ENCODE data around the gene PTH. TPM values are rescaled to one million over a fixed set of nuclear protein-coding genes. Genes with fewer than 3 reads are reported as not detected.

Gene PTH
- total RNA-seq, 3 donors from 2014 or later, result not detected

DNA sequence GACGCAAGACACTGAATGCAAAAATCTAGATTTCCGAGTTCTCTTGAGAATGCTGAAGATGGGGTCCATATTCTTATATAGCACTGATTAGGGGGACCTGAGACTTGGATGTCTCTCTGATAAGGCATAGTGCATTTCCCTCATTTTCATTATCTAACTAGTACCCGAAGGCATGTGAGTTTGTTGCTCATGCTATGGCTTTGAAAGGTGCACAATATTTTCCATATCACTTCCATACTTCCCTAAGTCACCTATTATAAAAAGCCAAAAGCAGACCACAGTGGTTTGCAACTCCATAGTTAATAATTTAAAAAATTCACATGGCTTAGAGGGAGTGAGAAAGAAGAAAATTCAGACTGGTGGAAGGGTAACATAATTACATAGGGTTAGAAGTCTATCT, 34.5 kb downstream of the PTH start:
- intact Hi-C loops (cut with DNase I; ENCODE audit: low total_unique reads), result loop anchor here (5.0 kb wide), 1 partner anchor 1164 kb away; no protein-coding TSS in a partner anchor
- no peak for DNase-seq (ENCODE audit: low spot score in 2 of 2)
- H3K27me3 ChIP-seq, result no peaks in the 10 kb centered on the region
- H3K27ac ChIP-seq, result no peak overlapping the region
- H3K36me3 ChIP-seq, result no peaks in the 10 kb centered on the region
- H3K9me3 ChIP-seq, result no peaks in the 10 kb centered on the region
- H3K4me3 ChIP-seq, result no peak overlapping the region
- TF ChIP-seq POLR2AphosphoS5 (IDR thresholded peaks at IDR 0.05), result no peak
- TF ChIP-seq POLR2A (IDR thresholded peaks at IDR 0.05), result no peak
- TF ChIP-seq, protein P1, sequence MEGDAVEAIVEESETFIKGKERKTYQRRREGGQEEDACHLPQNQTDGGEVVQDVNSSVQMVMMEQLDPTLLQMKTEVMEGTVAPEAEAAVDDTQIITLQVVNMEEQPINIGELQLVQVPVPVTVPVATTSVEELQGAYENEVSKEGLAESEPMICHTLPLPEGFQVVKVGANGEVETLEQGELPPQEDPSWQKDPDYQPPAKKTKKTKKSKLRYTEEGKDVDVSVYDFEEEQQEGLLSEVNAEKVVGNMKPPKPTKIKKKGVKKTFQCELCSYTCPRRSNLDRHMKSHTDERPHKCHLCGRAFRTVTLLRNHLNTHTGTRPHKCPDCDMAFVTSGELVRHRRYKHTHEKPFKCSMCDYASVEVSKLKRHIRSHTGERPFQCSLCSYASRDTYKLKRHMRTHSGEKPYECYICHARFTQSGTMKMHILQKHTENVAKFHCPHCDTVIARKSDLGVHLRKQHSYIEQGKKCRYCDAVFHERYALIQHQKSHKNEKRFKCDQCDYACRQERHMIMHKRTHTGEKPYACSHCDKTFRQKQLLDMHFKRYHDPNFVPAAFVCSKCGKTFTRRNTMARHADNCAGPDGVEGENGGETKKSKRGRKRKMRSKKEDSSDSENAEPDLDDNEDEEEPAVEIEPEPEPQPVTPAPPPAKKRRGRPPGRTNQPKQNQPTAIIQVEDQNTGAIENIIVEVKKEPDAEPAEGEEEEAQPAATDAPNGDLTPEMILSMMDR (IDR thresholded peaks at IDR 0.05), result no peak
- peaks cover 0 to 5% of the 10 kb centered on the region in 2 donors for H3K4me1 ChIP-seq

DNA sequence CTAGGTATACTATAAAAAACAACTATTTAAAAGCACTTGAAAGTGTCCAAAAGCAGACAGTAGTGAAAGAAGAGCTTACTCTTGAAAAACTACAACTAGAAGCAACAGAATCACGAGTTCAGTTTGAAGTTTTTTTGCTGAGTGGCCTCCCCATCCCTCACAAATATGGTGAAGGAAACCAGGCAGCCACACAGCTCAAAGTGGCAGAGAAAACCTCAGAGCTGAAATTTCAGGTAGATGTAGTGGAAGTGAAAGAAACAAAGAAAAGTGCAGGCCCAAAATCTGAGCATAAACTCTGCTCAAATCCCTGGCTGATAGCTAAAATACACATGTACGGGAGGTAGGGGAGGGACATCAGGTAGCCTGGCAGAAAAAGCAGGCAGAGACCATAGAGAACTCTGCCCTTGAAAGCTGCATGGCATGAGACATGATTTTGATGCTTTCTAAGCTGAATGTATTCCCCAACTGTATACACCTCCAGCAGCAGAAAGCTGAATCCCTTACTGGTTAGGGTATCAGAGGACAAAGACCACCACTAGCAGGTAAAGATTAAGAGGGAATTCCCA, 44.9 kb downstream of the PTH start:
- intact Hi-C loops (cut with DNase I; ENCODE audit: low total_unique reads), result no loop called here
- Histone ChIP-seq H3K4me3 (no peak overlapping the region), H3K27ac (no peak overlapping the region), H3K9me3 (no peaks in the 10 kb centered on the region), H3K36me3 (no peaks in the 10 kb centered on the region), H3K27me3 (no peaks in the 10 kb centered on the region), H3K4me1 (no peaks in the 10 kb centered on the region)
- no peak for DNase-seq (ENCODE audit: low spot score in 2 of 2)
- TF ChIP-seq POLR2AphosphoS5 (IDR thresholded peaks at IDR 0.05), result no peak
- TF ChIP-seq, protein P1 (IDR thresholded peaks at IDR 0.05), result no peak

DNA sequence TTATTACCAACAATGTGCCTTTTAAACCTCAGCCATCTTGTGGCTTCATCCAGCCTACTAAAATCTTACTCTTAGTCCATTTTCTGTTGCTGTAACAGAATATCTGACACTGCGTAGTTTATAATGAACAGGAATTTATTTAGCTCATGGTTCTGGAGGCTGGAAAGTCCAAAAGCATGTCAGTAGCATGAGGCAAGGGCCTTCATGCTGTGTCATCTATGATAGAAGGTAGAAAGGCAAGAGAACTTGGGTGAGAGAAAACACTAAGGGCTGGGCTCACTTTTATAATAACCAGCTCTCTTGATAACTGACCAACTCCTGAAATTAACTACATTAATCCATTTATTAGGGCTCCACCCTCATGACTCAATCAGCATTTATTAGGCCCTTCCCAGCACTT, 46.3 kb downstream of the PTH start:
- H3K4me1 ChIP-seq, result no peaks in the 10 kb centered on the region
- TF ChIP-seq, protein P1 (IDR thresholded peaks at IDR 0.05), result no peak
- TF ChIP-seq POLR2AphosphoS5 (IDR thresholded peaks at IDR 0.05) (no peak), POLR2A (IDR thresholded peaks at IDR 0.05) (no peak)
- no peak overlapping the region for H3K27ac ChIP-seq
- no peaks in the 10 kb centered on the region for H3K27me3 ChIP-seq
- intact Hi-C loops (cut with DNase I; ENCODE audit: low total_unique reads), result no loop called here
- no peaks in the 10 kb centered on the region for H3K36me3 ChIP-seq
- H3K9me3 ChIP-seq, result no peaks in the 10 kb centered on the region
- DNase-seq (ENCODE audit: low spot score in 2 of 2), result no peak
- no peak overlapping the region for H3K4me3 ChIP-seq

DNA sequence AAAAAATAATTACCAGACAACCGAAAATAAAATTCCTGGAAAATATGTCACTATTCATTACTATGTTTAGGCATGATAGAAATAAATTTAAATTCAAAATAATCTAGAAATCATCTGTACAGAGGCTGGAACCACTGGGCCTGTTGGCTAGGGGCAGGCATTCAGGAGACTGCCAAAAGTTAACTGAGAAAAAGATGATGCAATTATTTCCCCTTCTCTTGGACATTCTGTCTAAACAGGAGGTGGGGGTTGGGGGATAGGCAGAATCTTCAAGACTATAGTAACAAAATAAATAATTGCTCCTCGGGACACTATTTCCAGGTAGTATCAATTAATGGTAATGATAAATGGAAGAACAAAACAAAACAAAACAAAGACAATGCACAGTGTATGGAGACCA, 46.9 kb downstream of the PTH start:
- intact Hi-C loops (cut with DNase I; ENCODE audit: low total_unique reads), result no loop called here
- Histone ChIP-seq H3K4me3 (no peak overlapping the region), H3K36me3 (no peaks in the 10 kb centered on the region), H3K27me3 (no peaks in the 10 kb centered on the region), H3K27ac (no peak overlapping the region), H3K9me3 (no peaks in the 10 kb centered on the region), H3K4me1 (no peaks in the 10 kb centered on the region)
- DNase-seq (ENCODE audit: low spot score in 2 of 2), result no peak
- TF ChIP-seq POLR2A (IDR thresholded peaks at IDR 0.05), result no peak
- no peak for TF ChIP-seq POLR2AphosphoS5 (IDR thresholded peaks at IDR 0.05)
- TF ChIP-seq, protein P1 (IDR thresholded peaks at IDR 0.05), result no peak

DNA sequence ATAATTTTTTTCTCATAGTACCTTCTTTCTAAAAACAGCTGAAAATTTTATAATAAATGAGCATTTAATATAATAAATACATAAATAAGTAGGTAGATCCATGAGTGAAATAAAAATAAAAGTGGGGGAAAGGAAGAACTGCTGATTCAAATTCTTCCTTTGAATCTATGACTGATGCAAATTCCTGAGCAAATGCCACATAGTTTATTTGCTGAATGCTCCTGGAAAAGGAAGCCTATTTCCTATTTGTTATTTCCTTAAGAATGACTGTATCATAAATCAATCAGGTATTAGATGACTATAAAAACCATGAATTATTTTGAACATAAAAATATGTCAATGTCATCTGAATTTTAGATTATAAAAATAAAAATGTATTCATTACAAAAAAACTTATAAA, 49.4 kb downstream of the PTH start:
- intact Hi-C loops (cut with DNase I; ENCODE audit: low total_unique reads), result no loop called here
- Histone ChIP-seq H3K4me3 (no peak overlapping the region), H3K27ac (no peak overlapping the region), H3K36me3 (no peaks in the 10 kb centered on the region), H3K4me1 (no peaks in the 10 kb centered on the region), H3K27me3 (no peaks in the 10 kb centered on the region), H3K9me3 (no peaks in the 10 kb centered on the region)
- no peak for TF ChIP-seq POLR2A (IDR thresholded peaks at IDR 0.05)
- TF ChIP-seq, protein P1 (IDR thresholded peaks at IDR 0.05), result no peak
- no peak for TF ChIP-seq POLR2AphosphoS5 (IDR thresholded peaks at IDR 0.05)
- no peak for DNase-seq (ENCODE audit: low spot score in 2 of 2)
